A549 (cell line): Measurements from ENCODE around the gene NXPE3. TPM values are rescaled to one million over a fixed set of nuclear protein-coding genes. Genes with fewer than 3 reads are reported as not detected.

ENCODE experiments used
- ATAC-seq, 2 experiments: fragments of 200-7000 bp in 1 of 2; fragments of >200 bp in 1 of 2; cut with Nextera tagmentation in 1 of 2; cut with Tn5 transposase in 1 of 2; 3 replicates each; pipeline versions ENCODE4 v1.8.0 to v1.9.1; 2018 to 2020; ENCODE audit warnings: mild to moderate bottlenecking in 1 of 2, moderate library complexity in 1 of 2
- CTCF ChIA-PET: fragments of 300-600 bp; sonication (Branson Sonifier 250); formaldehyde crosslinking; extraction: SDS; loops from one replicate; lab custom pipeline; 2021; ENCODE audit warnings: antibody characterized with exemption, inconsistent platforms; lab: Yijun Ruan, JAX
- POLR2A ChIA-PET: fragments of 350-600 bp; formaldehyde crosslinking; extraction: SDS; loops from one replicate; lab custom pipeline; 2021; ENCODE audit warnings: antibody characterized with exemption, inconsistent platforms; lab: Yijun Ruan, JAX
- DNase-seq, 2 experiments: peaks; one replicate each; pipeline versions ENCODE4 v3.0.0 to v3.0.0-alpha.2; 2011 to 2016; ENCODE audit warnings: low read depth in 1 of 2, low spot score in 1 of 2
- FAIRE-seq: peaks from 2 replicates; lab custom pipeline; 2011; peaks lifted over from hg19 to GRCh38; lab: Jason Lieb, UNC
- H3K27ac ChIP-seq, 2 experiments: fragments of >200 bp; sonication (Bioruptor Twin); formaldehyde crosslinking; 3 replicates each; pipeline ENCODE4 v1.5.1; 2016 to 2017
- H3K4me1 ChIP-seq: fragments of >200 bp; sonication (Bioruptor Twin); formaldehyde crosslinking; 3 replicates; pipeline ENCODE4 v1.6.1; 2016
- H3K4me2 ChIP-seq: fragments of >200 bp; sonication (Bioruptor Twin); formaldehyde crosslinking; 3 replicates; pipeline ENCODE4 v1.6.1; 2016
- H3K4me3 ChIP-seq: fragments of >200 bp; sonication (Bioruptor Twin); formaldehyde crosslinking; 3 replicates; pipeline ENCODE4 v1.5.1; 2016
- H3K9me3 ChIP-seq: fragments of >200 bp; sonication (Bioruptor Twin); formaldehyde crosslinking; 3 replicates; pipeline ENCODE4 v1.6.1; 2016
- CBX2 ChIP-seq: fragments of 200-600 bp; sonication (generic); IDR thresholded peaks from 2 replicates; pipeline ENCODE4 v1.6.1; 2016; ENCODE audit warnings: low read depth, mild to moderate bottlenecking, borderline replicate concordance
- CBX8 ChIP-seq: fragments of 200-600 bp; sonication (generic); IDR thresholded peaks from 2 replicates; pipeline ENCODE4 v1.6.1; 2016
- EP300 ChIP-seq, 2 experiments: fragments of >200 bp; sonication (Bioruptor Twin); formaldehyde crosslinking; IDR thresholded peaks; 2 replicates in 1 of 2; 3 replicates in 1 of 2; pipeline ENCODE4 v1.6.1; 2016 to 2017
- FOSB ChIP-seq: fragments of 250-450 bp; sonication (Bioruptor Pico); IDR thresholded peaks from 2 replicates; pipeline ENCODE4 v1.5.0; 2020; ENCODE audit warnings: mild to moderate bottlenecking, moderate library complexity
- GATA3 ChIP-seq: IDR thresholded peaks from 2 replicates; pipeline ENCODE4 v1.6.1; 2012; ENCODE audit warnings: borderline replicate concordance
- HEYL ChIP-seq: fragments of 250-450 bp; sonication (Bioruptor Pico); IDR thresholded peaks from 2 replicates; pipeline ENCODE4 v1.8.0; 2021; ENCODE audit warnings: mild to moderate bottlenecking, moderate library complexity
- MYC ChIP-seq: IDR thresholded peaks from 2 replicates; pipeline ENCODE4 v1.6.1; 2012; ENCODE audit warnings: mild to moderate bottlenecking, inconsistent platforms, low read length, improper control_type of control experiment, borderline replicate concordance
- POLR2AphosphoS2 ChIP-seq: conservative IDR thresholded peaks from 2 replicates; pipeline ENCODE4 v1.6.1; 2012; ENCODE audit warnings: low read length, improper control_type of control experiment, inconsistent platforms
- RFX5 ChIP-seq: fragments of 450-650 bp; IDR thresholded peaks from 2 replicates; pipeline ENCODE4 v1.7.1; 2014; ENCODE audit warnings: antibody characterized with exemption, mild to moderate bottlenecking, moderate library complexity
- RNF2 ChIP-seq: fragments of 200-600 bp; sonication (generic); IDR thresholded peaks from 2 replicates; pipeline ENCODE4 v1.6.1; 2016; ENCODE audit warnings: low read depth, mild to moderate bottlenecking, antibody characterized with exemption, moderate library complexity, borderline replicate concordance
- ZNF302 ChIP-seq: fragments of 250-450 bp; sonication (Bioruptor Pico); IDR thresholded peaks from 2 replicates; pipeline ENCODE4 v1.9.0; 2021; ENCODE audit warnings: inconsistent platforms, mild to moderate bottlenecking, moderate library complexity
- ZSCAN20 ChIP-seq: fragments of 250-450 bp; sonication (Bioruptor Pico); IDR thresholded peaks from 2 replicates; pipeline ENCODE4 v1.8.0; 2022; ENCODE audit warnings: mild to moderate bottlenecking, moderate library complexity
- WGBS: methylation state at CpG from one replicate; pipeline ENCODE4 v1.1.6; 2017; ENCODE audit errors: missing lambda C conversion rate; 5-methylcytosine and 5-hydroxymethylcytosine counted together
- polyA plus RNA-seq, 4 experiments: library from polyadenylated mRNA; depleted of rRNA in 3 of 4; stranded (reverse); fragments of >200 nt; fragmentation: RNase III in 1 of 4; extraction: RNeasy Plus Mini Kit Qiagen cat#74134 plus additional on column Dnase treatment in 1 of 4; gene quantifications; 2 replicates in 3 of 4; 3 replicates in 1 of 4; pipeline ENCODE4 v1.2.3, GENCODE V29; 2011 to 2017
- TF ChIP-seq, protein P1 (sequence below): IDR thresholded peaks from 2 replicates; pipeline ENCODE4 v1.6.1; 2012; ENCODE audit warnings: low read depth, borderline replicate concordance
- TF ChIP-seq, protein P2 (sequence below): fragments of 250-450 bp; sonication (Bioruptor Pico); IDR thresholded peaks from 2 replicates; pipeline ENCODE4 v1.5.0; 2020; ENCODE audit warnings: low read depth, mild to moderate bottlenecking, moderate library complexity
- TF ChIP-seq, protein P3 (sequence below): fragments of 200-600 bp; sonication (generic); IDR thresholded peaks from 2 replicates; pipeline ENCODE4 v1.6.1; 2016; ENCODE audit warnings: antibody characterized with exemption, mild to moderate bottlenecking, moderate library complexity
- TF ChIP-seq, protein P4 (sequence below): IDR thresholded peaks from 2 replicates; pipeline ENCODE4 v1.6.1; 2012

Gene NXPE3
- polyA plus RNA-seq, 2 of the 4 experiments (the other 2 are of a cell fraction): 48.6 to 49.5 TPM

DNA sequence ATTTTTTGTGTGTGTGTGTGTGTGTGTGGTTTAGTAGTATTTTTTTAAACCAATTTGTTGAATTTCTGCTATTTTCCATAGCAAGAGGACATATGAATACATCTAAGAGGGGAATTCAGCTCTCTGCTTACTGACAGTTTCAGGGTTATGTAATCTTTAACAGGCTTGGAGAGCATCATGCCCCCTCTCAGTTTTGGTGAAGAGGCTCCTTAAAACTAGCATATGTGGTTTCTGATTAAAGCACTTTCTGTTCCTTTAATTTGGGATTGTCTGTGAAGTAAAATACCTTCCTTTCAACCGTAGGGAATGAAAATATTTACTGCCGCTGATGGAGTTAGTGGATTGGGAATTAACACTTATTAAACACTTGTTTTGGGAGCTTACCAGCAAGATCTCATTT, 50.9 kb downstream of the NXPE3 start (continued):
- TF ChIP-seq FOSB (CRISPR knock-in tag): no peak
- TF ChIP-seq CBX2: no peak
- TF ChIP-seq HEYL (CRISPR knock-in tag): no peak
- TF ChIP-seq GATA3: no peak
- no peak for TF ChIP-seq CBX8

DNA sequence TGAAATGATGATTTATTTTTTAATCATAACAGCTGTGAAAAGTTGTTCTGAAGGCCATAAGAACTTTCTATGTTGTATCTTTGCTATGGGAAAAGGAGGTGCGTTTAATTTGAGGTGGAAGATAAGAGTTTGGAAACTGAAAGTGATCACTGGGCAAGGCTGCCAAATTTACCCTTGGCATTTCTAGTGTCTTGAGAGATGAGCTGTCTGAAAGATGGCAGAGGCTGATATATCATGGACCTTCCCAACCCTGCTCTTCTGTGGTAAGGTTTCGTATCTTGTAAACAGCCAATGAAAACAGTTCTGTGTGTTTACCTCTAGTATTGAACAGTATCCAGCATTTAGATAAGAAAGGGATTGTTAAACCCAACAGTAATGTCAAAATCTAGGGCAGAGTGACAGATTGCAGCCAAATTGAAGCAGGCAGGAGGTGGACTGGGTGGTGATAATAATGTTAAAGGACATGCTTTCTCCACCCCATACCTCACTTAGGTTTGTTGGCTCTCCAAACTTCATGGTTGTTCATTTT, 54.5 kb downstream of the NXPE3 start:
- Histone ChIP-seq H3K4me1 (peaks cover 17% of the 10 kb centered on the region), H3K4me2 (no peak overlapping the region), H3K4me3 (no peak overlapping the region), H3K9me3 (no peaks in the 10 kb centered on the region), H3K27ac (no peak overlapping the region)
- ChIA-PET CTCF (no interaction called here), POLR2A (no interaction called here)
- ATAC-seq (no peak), DNase-seq (no peak), FAIRE-seq (no peak)
- WGBS: 94% methylated on average over 2 of the region's 2 CpGs
- TF ChIP-seq ZNF302: no peak

DNA sequence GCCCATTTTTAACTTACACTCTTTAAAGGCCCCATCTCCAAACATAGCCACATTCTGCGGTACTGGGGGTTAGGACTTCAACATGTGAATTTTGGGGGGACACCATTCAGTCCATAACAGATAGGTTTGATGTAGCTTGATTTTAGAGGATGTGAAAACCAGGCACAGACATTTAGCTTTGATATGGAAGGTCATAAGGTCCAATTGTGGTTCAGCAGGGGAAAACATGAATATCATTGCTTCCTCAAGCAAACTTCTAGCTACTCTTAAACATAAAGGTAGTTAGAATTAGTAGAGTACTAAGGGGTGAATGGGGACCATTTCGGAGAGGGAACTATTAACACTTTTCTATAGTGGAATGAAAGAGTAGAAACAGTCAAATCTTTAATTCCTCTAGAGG, 56.7 kb downstream of the NXPE3 start:
- Histone ChIP-seq H3K4me2 (no peak overlapping the region), H3K4me1 (peaks cover 8% of the 10 kb centered on the region; the same call in 2 of the 3 replicates), H3K27ac (no peak overlapping the region), H3K9me3 (no peaks in the 10 kb centered on the region), H3K4me3 (no peak overlapping the region)
- FAIRE-seq: no peak
- WGBS: 81% methylated on average over 2 of the region's 2 CpGs
- ChIA-PET CTCF (interaction anchor here (0.8 to 1.6 kb wide), 3 partner anchors 17 to 389 kb away, joined by 3 to 4 read pairs (median 3); no protein-coding TSS in a partner anchor), POLR2A (interaction anchor here (0.9 kb wide), 1 partner anchor 14 kb away, joined by 4 read pairs; the partner anchor contains the start of gene NFKBIZ)
- TF ChIP-seq MYC (no peak), RFX5 (no peak)
- no peak for DNase-seq
- no peak for ATAC-seq

DNA sequence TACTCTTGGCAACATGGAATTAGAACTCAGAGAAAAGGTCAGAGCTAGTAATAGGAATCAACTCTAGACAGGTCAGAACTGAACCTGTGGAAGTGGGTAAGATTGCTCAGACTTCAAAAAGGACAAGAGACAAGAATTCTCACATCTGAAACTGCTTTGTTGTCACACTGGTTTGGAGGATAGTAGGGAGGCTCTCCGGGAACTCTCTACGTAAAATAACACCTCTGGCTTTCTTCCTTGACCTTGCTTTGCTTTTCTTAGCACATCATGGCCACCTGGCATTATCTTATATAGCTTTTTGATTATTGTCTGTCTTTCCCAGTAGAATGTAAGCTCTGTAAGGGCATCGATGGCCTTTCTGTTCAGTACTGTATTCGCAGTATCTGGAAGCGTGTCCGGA, 57.1 kb downstream of the NXPE3 start:
- H3K9me3 ChIP-seq: no peaks in the 10 kb centered on the region
- no peak for FAIRE-seq
- POLR2A ChIA-PET: interaction anchor here (0.9 kb wide), 1 partner anchor 13 kb away, joined by 4 read pairs; the partner anchor contains the start of gene NFKBIZ
- no peak overlapping the region for H3K4me3 ChIP-seq
- H3K27ac ChIP-seq: no peak overlapping the region
- no peak for ATAC-seq
- no peak for DNase-seq
- H3K4me2 ChIP-seq: no peak overlapping the region
- 94% methylated on average over 6 of the region's 6 CpGs for WGBS
- CTCF ChIA-PET: interaction anchor here (0.8 to 1.6 kb wide), 3 partner anchors 17 to 389 kb away, joined by 3 to 4 read pairs (median 3); no protein-coding TSS in a partner anchor
- TF ChIP-seq EP300 (IDR thresholded peaks at IDR 0.05) (no peak), ZSCAN20 (no peak), CBX2 (no peak), RFX5 (no peak), POLR2AphosphoS2 (no peak), RNF2 (no peak)
- TF ChIP-seq, protein P1, sequence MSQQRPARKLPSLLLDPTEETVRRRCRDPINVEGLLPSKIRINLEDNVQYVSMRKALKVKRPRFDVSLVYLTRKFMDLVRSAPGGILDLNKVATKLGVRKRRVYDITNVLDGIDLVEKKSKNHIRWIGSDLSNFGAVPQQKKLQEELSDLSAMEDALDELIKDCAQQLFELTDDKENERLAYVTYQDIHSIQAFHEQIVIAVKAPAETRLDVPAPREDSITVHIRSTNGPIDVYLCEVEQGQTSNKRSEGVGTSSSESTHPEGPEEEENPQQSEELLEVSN: no peak
- TF ChIP-seq, protein P2, sequence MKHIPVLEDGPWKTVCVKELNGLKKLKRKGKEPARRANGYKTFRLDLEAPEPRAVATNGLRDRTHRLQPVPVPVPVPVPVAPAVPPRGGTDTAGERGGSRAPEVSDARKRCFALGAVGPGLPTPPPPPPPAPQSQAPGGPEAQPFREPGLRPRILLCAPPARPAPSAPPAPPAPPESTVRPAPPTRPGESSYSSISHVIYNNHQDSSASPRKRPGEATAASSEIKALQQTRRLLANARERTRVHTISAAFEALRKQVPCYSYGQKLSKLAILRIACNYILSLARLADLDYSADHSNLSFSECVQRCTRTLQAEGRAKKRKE (CRISPR knock-in tag): no peak
- TF ChIP-seq, protein P3, sequence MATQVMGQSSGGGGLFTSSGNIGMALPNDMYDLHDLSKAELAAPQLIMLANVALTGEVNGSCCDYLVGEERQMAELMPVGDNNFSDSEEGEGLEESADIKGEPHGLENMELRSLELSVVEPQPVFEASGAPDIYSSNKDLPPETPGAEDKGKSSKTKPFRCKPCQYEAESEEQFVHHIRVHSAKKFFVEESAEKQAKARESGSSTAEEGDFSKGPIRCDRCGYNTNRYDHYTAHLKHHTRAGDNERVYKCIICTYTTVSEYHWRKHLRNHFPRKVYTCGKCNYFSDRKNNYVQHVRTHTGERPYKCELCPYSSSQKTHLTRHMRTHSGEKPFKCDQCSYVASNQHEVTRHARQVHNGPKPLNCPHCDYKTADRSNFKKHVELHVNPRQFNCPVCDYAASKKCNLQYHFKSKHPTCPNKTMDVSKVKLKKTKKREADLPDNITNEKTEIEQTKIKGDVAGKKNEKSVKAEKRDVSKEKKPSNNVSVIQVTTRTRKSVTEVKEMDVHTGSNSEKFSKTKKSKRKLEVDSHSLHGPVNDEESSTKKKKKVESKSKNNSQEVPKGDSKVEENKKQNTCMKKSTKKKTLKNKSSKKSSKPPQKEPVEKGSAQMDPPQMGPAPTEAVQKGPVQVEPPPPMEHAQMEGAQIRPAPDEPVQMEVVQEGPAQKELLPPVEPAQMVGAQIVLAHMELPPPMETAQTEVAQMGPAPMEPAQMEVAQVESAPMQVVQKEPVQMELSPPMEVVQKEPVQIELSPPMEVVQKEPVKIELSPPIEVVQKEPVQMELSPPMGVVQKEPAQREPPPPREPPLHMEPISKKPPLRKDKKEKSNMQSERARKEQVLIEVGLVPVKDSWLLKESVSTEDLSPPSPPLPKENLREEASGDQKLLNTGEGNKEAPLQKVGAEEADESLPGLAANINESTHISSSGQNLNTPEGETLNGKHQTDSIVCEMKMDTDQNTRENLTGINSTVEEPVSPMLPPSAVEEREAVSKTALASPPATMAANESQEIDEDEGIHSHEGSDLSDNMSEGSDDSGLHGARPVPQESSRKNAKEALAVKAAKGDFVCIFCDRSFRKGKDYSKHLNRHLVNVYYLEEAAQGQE: no peak
- TF ChIP-seq, protein P4, sequence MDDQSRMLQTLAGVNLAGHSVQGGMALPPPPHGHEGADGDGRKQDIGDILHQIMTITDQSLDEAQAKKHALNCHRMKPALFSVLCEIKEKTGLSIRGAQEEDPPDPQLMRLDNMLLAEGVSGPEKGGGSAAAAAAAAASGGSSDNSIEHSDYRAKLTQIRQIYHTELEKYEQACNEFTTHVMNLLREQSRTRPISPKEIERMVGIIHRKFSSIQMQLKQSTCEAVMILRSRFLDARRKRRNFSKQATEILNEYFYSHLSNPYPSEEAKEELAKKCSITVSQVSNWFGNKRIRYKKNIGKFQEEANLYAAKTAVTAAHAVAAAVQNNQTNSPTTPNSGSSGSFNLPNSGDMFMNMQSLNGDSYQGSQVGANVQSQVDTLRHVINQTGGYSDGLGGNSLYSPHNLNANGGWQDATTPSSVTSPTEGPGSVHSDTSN: no peak
- H3K4me1 ChIP-seq: peaks cover 8% of the 10 kb centered on the region; the same call in 2 of the 3 replicates
